GM10248 (cell line): ENCODE results near the gene EDC4.
A peak's percentile ranks its signal among the peaks of the same experiment; 100 is the strongest.

Source experiments
- CTCF ChIA-PET: fragments of 300-600 bp; sonication (Branson Sonifier 250); formaldehyde crosslinking; extraction: SDS; loops from one replicate; lab custom pipeline; 2021; ENCODE audit warnings: antibody characterized with exemption; lab: Yijun Ruan, JAX
- POLR2A ChIA-PET: fragments of 350-650 bp; sonication (Branson Sonifier 250); formaldehyde crosslinking; extraction: SDS; loops from one replicate; lab custom pipeline; 2020; ENCODE audit warnings: antibody characterized with exemption; lab: Yijun Ruan, JAX
- DNase-seq: peaks from one replicate; pipeline ENCODE4 v3.0.0; 2012; ENCODE audit errors: extremely low spot score
- CTCF ChIP-seq: IDR thresholded peaks from 2 replicates; pipeline ENCODE4 v1.5.1; 2012; ENCODE audit warnings: mild to moderate bottlenecking, low read depth; ENCODE audit errors: extremely low read depth, missing control alignments, control extremely low read depth

The EDC4 gene

GRCh38 chr16:67926181-67926750, 53.4 kb downstream of the EDC4 start:
- no peak for TF ChIP-seq CTCF
- no peak for DNase-seq
- ChIA-PET POLR2A (no interaction called here), CTCF (interaction anchor here (0.7 to 6.7 kb wide), 8 partner anchors 12 to 373 kb away, joined by 3 to 54 read pairs (median 3); partner anchors contain the start of gene NRN1L)

GRCh38 chr16:67927131-67927941, 54.5 kb downstream of the EDC4 start:
- ChIA-PET CTCF (interaction anchor here (0.9 to 6.7 kb wide), 11 partner anchors 8 to 374 kb away, joined by 3 to 54 read pairs (median 5); partner anchors contain the start of genes NRN1L and PSMB10), POLR2A (no interaction called here)
- TF ChIP-seq CTCF = no peak
- DNase-seq = no peak

GRCh38 chr16:67928147-67928546, 55.3 kb downstream of the EDC4 start:
- ChIA-PET CTCF (interaction anchor here (1.1 to 6.7 kb wide), 17 partner anchors 8 to 407 kb away, joined by 3 to 54 read pairs (median 5); partner anchors contain the start of genes NRN1L, PSMB10 and SLC7A6), POLR2A (interaction anchor here (1.0 kb wide), 1 partner anchor 35 kb away, joined by 6 read pairs; the partner anchor contains the start of gene PSKH1)
- no peak for DNase-seq
- TF ChIP-seq CTCF = no peak

GRCh38 chr16:67928561-67929364, 55.9 kb downstream of the EDC4 start:
- CTCF ChIA-PET = interaction anchor here (0.7 to 6.7 kb wide), 24 partner anchors 8 to 408 kb away, joined by 3 to 54 read pairs (median 4); partner anchors contain the start of genes NRN1L, PSMB10 and SLC7A6
- DNase-seq = peak; percentile 89
- POLR2A ChIA-PET = interaction anchor here (1.0 kb wide), 1 partner anchor 36 kb away, joined by 6 read pairs; the partner anchor contains the start of gene PSKH1
- TF ChIP-seq CTCF = peak; percentile 97

GRCh38 chr16:67930191-67930590, 57.3 kb downstream of the EDC4 start:
- POLR2A ChIA-PET = interaction anchor here (0.5 to 0.6 kb wide), 2 partner anchors 54 to 129 kb away, joined by 5 to 6 read pairs; no protein-coding TSS in a partner anchor
- CTCF ChIA-PET = interaction anchor here (1.1 to 6.7 kb wide), 6 partner anchors 47 to 409 kb away, joined by 3 to 54 read pairs (median 16); partner anchors contain the start of gene NRN1L
- TF ChIP-seq CTCF = no peak
- no peak for DNase-seq
